ENCODE data around the gene PEPD. TPM values are rescaled to one million over a fixed set of nuclear protein-coding genes. Genes with fewer than 3 reads are reported as not detected.
"Not testable (repeated sequence)": the region's sequence is repeated elsewhere in the genome, so short reads cannot be mapped to it uniquely, and the experiment has no call there.

The PEPD gene
- polyA plus RNA-seq, 5 donors = 39.9 to 57.4 (median 43.1) TPM

DNA sequence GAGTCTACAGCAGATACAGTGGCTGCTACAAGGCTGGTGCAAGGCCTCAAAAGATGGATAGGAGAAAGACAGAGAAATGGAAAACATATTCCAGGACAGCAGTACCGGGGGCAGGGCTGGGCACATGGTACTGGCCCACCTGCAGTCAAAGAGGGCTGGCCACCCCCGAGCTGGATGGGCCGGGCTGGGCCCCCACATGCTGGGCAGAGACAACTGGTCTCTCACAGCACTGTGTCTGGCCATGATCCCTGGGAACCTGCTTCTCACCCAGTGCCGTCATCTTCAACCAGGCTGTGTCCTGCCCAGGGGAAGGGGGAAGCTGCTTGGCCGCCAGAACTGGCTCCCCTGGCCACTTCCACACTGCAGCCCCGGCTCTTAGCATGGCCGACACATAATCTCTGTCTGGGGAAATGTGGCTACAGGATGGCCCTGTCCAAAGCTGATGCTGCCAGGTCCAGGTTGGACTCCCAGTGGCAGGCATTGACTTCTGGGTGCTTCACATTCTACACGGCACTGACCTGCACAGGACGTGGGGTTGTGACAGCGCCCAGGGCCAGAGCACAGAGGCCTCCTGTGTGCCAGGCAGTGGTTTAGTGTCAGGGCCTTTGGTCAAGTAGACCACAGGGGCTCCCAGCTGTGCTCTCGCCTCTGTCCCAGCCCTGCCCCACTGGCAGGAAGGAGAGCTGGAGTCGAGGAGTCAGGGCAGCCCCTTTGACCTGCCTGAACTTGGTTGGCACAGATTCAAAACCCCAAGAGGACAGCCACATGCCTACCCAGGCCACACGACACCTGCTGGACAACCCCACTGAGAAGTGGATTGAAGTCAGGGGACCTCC lies 21.7 kb downstream of the PEPD start:
- no peak for DNase-seq

DNA sequence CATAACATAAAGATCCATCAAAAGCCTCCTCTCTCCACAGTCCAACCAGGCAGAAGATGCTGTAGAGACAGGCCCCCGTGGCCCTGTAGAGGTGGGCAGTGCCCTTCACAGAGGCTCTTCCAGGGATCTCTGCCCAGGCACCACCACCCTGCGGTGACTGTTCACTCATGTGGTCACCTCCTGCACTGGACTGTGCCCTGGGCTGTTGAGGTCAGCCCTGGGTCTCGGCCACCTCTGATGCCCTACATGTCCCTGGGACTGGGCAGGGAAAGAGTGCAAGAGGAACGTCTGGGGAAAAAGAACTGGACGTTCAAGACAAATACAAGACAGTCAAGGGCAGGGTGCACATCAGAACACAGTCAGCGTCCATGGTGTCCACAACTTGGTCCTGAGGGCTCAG lies 22.3 kb downstream of the PEPD start:
- no peak for DNase-seq

DNA sequence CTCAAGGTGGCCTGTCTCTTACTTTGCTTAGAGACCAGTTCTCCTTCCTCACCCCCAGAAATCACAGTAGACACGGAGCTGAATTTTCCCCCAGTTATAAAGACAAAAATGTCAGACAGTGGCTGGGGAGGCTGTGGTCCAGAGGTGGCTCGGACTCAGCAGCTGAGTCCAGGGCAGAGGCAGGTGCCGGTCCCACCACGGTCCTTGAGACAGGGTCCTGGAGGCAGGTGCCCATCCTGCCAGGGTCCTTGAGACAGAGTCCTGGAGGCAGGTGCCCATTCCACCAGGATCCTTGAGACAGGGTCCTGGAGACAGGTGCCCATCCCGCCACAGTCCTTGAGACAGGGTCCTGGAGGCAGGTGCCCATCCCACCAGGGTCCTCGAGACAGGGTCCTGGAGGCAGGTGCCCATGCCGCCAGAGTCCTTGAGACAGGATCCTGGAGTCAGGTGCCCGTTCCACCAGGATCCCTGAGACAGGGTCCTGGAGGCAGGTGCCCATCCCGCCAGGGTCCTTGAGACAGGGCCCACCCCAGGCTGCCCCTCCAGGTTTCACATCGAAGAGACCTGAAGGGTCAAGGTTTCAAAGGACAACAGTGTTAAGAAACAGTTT lies 23.1 kb downstream of the PEPD start:
- no peak for DNase-seq

- no peak for DNase-seq
Measured at GRCh38 chr19:33497778-33498175, 23.8 kb downstream of the PEPD start.

- no peak for DNase-seq
Measured at GRCh38 chr19:33497131-33497777, 24.3 kb downstream of the PEPD start.

- no peak for DNase-seq
Measured at GRCh38 chr19:33496038-33496895, 25.3 kb downstream of the PEPD start.

- DNase-seq = no peak
Measured at GRCh38 chr19:33493401-33494275, 28.0 kb downstream of the PEPD start.

- no peak for DNase-seq
Measured at GRCh38 chr19:33492951-33493350, 28.6 kb downstream of the PEPD start.

DNA sequence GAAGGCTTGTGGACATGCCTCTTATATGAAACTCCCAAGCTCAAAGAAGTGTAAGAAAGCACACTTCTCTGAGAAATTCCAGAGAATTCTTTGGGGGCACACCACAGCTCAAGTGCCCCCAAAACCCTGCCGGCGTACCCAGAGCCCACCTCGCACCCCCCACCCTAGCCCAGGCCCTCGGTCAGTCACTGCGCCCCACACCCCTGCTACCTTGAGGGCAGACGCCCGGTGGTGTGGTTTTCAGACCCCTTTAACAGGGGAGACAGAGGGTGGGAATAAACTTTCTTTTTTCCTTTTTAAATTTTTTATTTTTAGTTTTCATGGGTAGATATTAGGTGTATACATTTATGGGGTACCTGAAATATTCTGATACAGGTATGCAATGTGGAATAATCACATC lies 29.5 kb downstream of the PEPD start:
- no peak for DNase-seq

DNA sequence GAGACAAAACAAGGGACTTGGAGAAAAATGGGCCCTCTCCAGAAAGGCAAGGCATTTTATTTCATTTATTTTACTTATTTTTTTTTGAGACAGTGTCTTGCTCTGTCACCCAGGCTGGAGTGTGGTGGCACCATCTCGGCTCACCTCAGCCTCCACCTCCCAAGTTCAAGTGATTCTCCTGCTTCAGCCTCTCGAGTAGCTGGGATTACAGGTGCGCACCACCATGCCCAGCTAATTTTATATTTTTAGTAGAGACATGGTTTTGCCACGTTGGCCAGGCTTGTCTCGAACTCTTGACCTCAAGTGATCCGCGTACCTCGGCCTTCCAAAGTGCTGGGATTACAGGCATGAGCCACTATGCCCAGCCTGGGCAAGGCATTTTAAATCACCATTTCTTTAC lies 31.0 kb downstream of the PEPD start:
- not testable (repeated sequence) for DNase-seq

- DNase-seq = no peak
Measured at GRCh38 chr19:33490041-33490451, 31.5 kb downstream of the PEPD start.

- no peak for DNase-seq
Measured at GRCh38 chr19:33488826-33489225, 32.8 kb downstream of the PEPD start.

DNA sequence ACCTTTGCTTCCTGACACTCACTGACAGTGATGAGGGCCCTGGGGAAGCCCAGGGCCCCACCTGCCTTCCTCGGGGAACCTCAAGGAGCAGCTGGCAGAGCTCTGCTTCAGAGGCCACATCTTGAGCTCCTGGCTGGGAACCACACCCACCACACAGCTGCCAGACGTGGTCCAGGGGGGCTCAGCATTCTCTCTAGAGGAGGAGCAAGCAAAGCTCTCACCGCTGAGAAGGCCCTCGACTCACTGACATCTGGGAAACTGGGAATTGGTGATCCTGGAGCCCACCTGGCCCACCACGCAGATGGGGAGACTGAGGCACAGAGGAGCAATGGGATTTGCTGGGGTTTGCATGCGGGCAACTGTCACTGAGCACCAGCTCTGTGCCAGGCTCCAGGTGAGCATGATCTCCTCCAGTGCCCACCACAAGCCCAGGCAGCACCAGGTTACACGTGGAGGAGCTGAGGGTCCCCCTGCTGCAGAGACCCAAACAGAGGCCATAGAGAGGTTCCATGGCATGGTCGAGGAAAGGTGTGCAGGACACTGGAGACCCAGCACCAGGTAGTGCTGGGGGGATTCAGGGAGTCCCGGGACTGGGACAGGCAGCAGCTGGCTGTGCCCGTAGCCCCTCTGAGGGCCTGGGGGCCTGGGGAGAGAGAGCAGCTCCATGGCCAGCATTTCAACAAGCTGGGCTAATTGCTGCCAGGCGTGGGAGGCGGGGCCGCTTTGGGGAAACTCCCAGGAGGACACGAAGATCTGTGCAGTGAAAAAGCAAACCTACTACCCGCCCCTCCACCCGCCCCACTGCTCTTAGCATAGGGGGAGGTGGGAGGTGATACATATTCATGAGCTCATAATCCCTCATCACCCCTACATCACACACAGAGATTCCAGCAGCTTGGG lies 33.4 kb downstream of the PEPD start:
- no peak for DNase-seq

- DNase-seq = no peak
Measured at GRCh38 chr19:33486936-33487811, 34.4 kb downstream of the PEPD start.

- no peak for DNase-seq
Measured at GRCh38 chr19:33486407-33486806, 35.2 kb downstream of the PEPD start.

- DNase-seq = no peak
Measured at GRCh38 chr19:33484226-33484774, 37.3 kb downstream of the PEPD start.

DNA sequence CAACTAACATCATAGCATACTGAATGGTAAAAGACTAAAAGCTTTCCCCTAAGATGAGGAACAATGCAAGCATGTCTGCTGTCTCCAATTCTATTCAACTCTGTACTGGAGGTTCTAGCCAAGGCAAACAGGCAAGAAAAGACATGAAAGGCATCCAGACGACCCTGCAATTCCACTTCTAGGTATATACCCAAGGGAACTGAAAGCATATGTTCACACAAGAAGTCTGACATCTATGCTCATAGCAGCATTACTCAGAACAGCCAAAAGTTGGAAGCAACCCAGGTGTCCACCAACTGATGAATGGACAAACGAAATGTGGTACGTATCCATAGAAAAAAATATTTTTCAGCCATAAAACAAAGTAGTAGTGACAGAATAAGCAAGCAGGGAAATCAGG lies 39.1 kb downstream of the PEPD start:
- DNase-seq = no peak

DNA sequence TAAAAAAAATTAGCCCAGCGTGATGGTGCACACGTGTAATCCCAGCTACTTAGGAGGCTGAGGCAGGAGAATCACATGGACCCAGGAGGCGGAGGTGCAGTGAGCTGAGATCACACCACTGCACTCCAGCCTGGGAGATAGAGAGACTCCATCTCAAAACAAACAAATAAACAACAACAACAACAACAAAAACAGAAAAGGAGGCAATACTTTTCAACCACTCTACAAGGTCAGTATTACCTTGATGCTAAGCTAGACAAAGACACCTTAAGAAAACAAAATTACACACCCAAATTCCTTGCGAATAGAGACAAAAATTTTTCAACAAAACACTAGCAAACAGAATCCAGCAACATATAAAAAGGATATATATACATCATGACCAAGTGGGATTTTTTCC lies 39.7 kb downstream of the PEPD start:
- no peak for DNase-seq

DNA sequence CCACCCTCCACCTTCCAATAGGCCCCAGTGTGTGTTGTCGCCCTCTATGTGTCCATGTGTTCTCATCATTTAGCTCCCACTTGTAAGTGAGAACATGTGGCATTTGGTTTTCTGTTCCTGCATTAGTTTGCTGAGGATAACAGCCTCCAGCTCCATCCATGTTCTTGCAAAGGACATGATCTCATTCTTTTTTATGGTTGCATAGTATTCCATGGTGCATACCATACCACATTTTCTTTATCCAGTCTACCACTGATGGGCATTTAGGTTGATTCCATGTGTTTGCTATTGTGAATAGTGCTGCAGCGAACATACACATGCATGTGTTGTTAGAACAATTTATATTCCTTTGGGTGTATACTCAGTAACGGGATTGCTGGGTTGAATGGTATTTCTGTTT lies 42.0 kb downstream of the PEPD start:
- DNase-seq = not testable (repeated sequence)

All from right lung (tissue), 5 donors.